GM12891 (cell line): ENCODE results near the gene NMNAT2.

Experiments used
- PAX5 ChIP-seq: IDR thresholded peaks from 2 replicates; pipeline ENCODE4 v1.6.1; 2011; ENCODE audit warnings: low read length, moderate library complexity, mild to moderate bottlenecking; ENCODE audit not compliant: insufficient read depth, severe bottlenecking
- POLR2A ChIP-seq: IDR thresholded peaks from 2 replicates; pipeline ENCODE4 v1.6.1; 2011; ENCODE audit warnings: low read depth, low read length, control low read depth
- POLR2AphosphoS5 ChIP-seq: IDR thresholded peaks from 2 replicates; pipeline ENCODE4 v1.6.1; 2011; ENCODE audit warnings: low read depth, low read length, control low read depth
- POU2F2 ChIP-seq: IDR thresholded peaks from 2 replicates; pipeline ENCODE4 v1.6.1; 2011; ENCODE audit warnings: low read depth, mild to moderate bottlenecking, control low read depth, low read length, moderate library complexity
- TAF1 ChIP-seq: IDR thresholded peaks from 2 replicates; pipeline ENCODE4 v1.6.1; 2011; ENCODE audit warnings: low read depth, low read length, control low read depth

DNA sequence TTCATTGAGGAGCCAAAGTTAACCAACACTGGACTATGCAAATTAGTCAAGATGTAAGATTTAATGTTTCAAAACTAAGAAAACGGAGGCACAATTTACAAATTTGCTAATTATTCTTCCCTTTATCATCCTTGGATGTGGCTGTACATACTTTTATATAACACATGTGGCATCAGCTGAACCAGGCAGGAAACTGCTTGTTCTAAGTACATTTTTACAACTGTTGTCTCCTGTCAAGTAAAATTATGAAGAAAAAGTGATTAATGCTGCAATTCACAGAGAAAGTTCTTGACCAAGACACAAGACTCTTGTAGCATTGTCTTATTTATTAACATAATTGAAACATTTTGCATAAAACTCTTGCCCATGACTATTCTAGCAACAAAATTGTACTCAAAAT lies 170.2 kb downstream of the NMNAT2 start:
- TF ChIP-seq POLR2A (no peak), TAF1 (no peak), PAX5 (no peak), POLR2AphosphoS5 (no peak), POU2F2 (no peak)
